Umbilical cord (tissue), 2 donors: ENCODE measurements around the gene PPARA. TPM values are rescaled to one million over a fixed set of nuclear protein-coding genes. Genes with fewer than 3 reads are reported as not detected.
A peak's percentile ranks its signal among the peaks of the same experiment; 100 is the strongest.
"Not testable (repeated sequence)": the region's sequence is repeated elsewhere in the genome, so short reads cannot be mapped to it uniquely, and the experiment has no call there.

ENCODE experiments used
- DNase-seq: peaks from one replicate; pipeline ENCODE4 v3.0.0-alpha.2; 2015; ENCODE audit warnings: low spot score
- total RNA-seq: library from RNA; depleted of rRNA; stranded (reverse); fragments of >200 nt; gene quantifications from one replicate; pipeline ENCODE4 v1.2.3, GENCODE V29; 2014; ENCODE audit warnings: low replicate concordance; ENCODE audit not compliant: insufficient read depth

The PPARA gene
- total RNA-seq, 1 donor from 2014 or later, result 34.9 TPM

- no peak for DNase-seq
Measured at GRCh38 chr22:46125816-46126765, 24.2 kb upstream of the PPARA start.

- no peak for DNase-seq
Measured at GRCh38 chr22:46126853-46127385, 23.4 kb upstream of the PPARA start.

GRCh38 chr22:46127556-46127955 is 22.8 kb upstream of the PPARA start:
- no peak for DNase-seq

- DNase-seq, result no peak
Measured at GRCh38 chr22:46128606-46129005, 21.7 kb upstream of the PPARA start.

GRCh38 chr22:46129390-46130041 is 20.8 kb upstream of the PPARA start:
- DNase-seq, result no peak

- no peak for DNase-seq
Measured at GRCh38 chr22:46131151-46131587, 19.2 kb upstream of the PPARA start.

- DNase-seq, result not testable (repeated sequence)
Measured at GRCh38 chr22:46132193-46132829, 18.0 kb upstream of the PPARA start.

- no peak for DNase-seq
Measured at GRCh38 chr22:46132830-46133587, 17.3 kb upstream of the PPARA start.

GRCh38 chr22:46133588-46133855 is 16.8 kb upstream of the PPARA start:
- no peak for DNase-seq

GRCh38 chr22:46134111-46134705 is 16.1 kb upstream of the PPARA start:
- DNase-seq, result no peak

- DNase-seq, result no peak
Measured at GRCh38 chr22:46135611-46136485, 14.5 kb upstream of the PPARA start.

- no peak for DNase-seq
Measured at GRCh38 chr22:46136486-46137217, 13.7 kb upstream of the PPARA start.

GRCh38 chr22:46137218-46137766 is 13.0 kb upstream of the PPARA start:
- no peak for DNase-seq

- DNase-seq, result no peak
Measured at GRCh38 chr22:46138058-46138797, 12.1 kb upstream of the PPARA start.

- DNase-seq, result peak; percentile 71
Measured at GRCh38 chr22:46139417-46139816, 10.9 kb upstream of the PPARA start.

GRCh38 chr22:46139895-46140350 is 10.4 kb upstream of the PPARA start:
- no peak for DNase-seq

- DNase-seq, result no peak
Measured at GRCh38 chr22:46140989-46141928, 9.1 kb upstream of the PPARA start.
